Muscle layer of duodenum (tissue), 2 donors: Measurements from ENCODE around the gene KLK1.

ENCODE experiments used
- H3K27ac ChIP-seq: one replicate; pipeline ENCODE4 v1.7.0; 2013; ENCODE audit warnings: mild to moderate bottlenecking, low read length
- H3K27me3 ChIP-seq: one replicate; pipeline ENCODE4 v1.7.0; 2013; ENCODE audit warnings: low read depth, mild to moderate bottlenecking, control low read depth, low read length
- H3K36me3 ChIP-seq, 2 donors: one replicate each; pipeline ENCODE4 v1.7.0; 2013; ENCODE audit warnings: low read length in 2 of 2, control low read depth in 1 of 2, mild to moderate bottlenecking in 1 of 2; ENCODE audit not compliant: insufficient read depth in 2 of 2, control insufficient read depth in 1 of 2
- H3K4me1 ChIP-seq, 2 donors: one replicate each; pipeline ENCODE4 v1.7.0; 2013; ENCODE audit warnings: low read length in 2 of 2, mild to moderate bottlenecking in 2 of 2, control low read depth in 1 of 2, moderate library complexity in 1 of 2; ENCODE audit not compliant: insufficient read depth in 2 of 2, control insufficient read depth in 1 of 2
- H3K4me3 ChIP-seq, 2 donors: one replicate each; pipeline ENCODE4 v1.7.0; 2013; ENCODE audit warnings: low read length in 2 of 2, low read depth in 1 of 2, mild to moderate bottlenecking in 1 of 2
- H3K9me3 ChIP-seq, 2 donors: one replicate each; pipeline ENCODE4 v1.7.0; 2013; ENCODE audit warnings: low read length in 2 of 2, control low read depth in 1 of 2, mild to moderate bottlenecking in 1 of 2; ENCODE audit not compliant: control insufficient read depth in 1 of 2
- donor health status: healthy.

Gene KLK1

DNA sequence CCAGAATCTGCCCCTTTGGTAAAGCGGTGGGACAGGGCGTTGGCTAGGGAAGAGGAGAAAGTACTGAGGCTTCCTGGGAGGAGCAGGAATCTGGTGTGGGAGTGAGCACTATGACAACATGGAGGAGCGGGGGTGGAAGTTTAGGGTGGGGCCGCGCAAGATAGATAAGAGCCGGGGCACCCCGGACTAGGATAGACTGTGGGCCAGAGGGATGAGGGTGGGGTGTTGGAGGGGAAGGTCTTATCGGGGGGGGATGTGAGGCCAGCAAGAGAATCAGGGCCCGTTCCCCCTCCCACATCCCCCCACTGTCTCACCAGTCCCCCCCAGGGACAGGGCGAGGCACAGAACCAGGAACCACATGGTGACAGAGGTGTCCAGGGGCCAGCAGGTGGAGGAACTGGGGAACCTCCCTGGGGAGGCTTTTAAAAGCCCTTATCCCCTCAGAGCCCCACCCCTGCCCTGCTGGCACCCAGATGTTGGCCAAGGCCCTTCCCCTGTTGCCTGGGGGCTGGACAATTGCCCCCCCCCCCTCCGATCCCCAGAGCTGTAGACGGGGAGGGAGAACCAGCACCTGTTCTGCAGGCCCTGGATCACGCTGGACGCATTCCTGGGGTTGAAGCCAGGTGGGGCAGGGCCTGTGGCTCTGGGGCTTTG is at the start of gene KLK1:
TSS of gene KLK1 (minus strand) at position 399 of the 654 bp plus-strand sequence. CDS start at position 360, 39 bp downstream.
- no peaks in the 10 kb centered on the region for H3K9me3 ChIP-seq
- H3K27ac ChIP-seq: no peak within 1 kb of the TSS
- H3K27me3 ChIP-seq: peaks cover 21% of the 10 kb centered on the region
- no peaks in the 10 kb centered on the region for H3K36me3 ChIP-seq
- H3K4me3 ChIP-seq: no peak within 1 kb of the TSS
- peaks cover 0 to 3% of the 10 kb centered on the region in 2 donors for H3K4me1 ChIP-seq

DNA sequence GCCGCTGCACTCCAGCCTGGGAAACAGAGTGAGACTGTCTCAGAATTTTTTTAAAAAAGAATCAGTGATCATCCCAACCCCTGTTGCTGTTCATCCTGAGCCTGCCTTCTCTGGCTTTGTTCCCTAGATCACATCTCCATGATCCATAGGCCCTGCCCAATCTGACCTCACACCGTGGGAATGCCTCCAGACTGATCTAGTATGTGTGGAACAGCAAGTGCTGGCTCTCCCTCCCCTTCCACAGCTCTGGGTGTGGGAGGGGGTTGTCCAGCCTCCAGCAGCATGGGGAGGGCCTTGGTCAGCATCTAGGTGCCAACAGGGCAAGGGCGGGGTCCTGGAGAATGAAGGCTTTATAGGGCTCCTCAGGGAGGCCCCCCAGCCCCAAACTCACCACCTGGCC is 49.5 kb upstream of the KLK1 start, which contains the start of gene KLK2:
TSS of gene KLK2 (plus strand) at position 384 of the 400 bp plus-strand sequence. CDS start 35 bp downstream, outside the sequence.
- Histone ChIP-seq H3K9me3 (no peaks in the 10 kb centered on the region), H3K4me1 (no peaks in the 10 kb centered on the region), H3K4me3 (no peak within 1 kb of the TSS), H3K27ac (no peak within 1 kb of the TSS), H3K36me3 (no peaks in the 10 kb centered on the region), H3K27me3 (peaks cover 4% of the 10 kb centered on the region)

DNA sequence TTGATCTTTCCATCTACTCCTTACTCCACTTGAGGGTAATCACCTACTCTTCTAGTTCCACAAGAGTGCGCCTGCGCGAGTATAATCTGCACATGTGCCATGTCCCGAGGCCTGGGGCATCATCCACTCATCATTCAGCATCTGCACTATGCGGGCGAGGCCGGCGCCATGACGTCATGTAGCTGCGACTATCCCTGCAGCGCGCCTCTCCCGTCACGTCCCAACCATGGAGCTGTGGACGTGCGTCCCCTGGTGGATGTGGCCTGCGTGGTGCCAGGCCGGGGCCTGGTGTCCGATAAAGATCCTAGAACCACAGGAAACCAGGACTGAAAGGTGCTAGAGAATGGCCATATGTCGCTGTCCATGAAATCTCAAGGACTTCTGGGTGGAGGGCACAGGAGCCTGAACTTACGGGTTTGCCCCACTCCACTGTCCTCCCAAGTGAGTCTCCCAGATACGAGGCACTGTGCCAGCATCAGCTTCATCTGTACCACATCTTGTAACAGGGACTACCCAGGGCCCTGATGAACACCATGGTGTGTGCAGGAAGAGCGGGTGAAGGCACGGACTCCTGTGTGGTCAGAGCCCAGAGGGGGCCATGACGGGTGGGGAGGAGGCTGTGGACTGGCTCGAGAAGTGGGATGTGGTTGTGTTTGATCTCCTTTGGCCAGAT is 47.0 kb upstream of the KLK1 start:
- H3K36me3 ChIP-seq: no peaks in the 10 kb centered on the region
- H3K9me3 ChIP-seq: no peaks in the 10 kb centered on the region
- H3K4me3 ChIP-seq: no peak overlapping the region
- no peaks in the 10 kb centered on the region for H3K4me1 ChIP-seq
- peaks cover 4% of the 10 kb centered on the region for H3K27me3 ChIP-seq
- H3K27ac ChIP-seq: no peak overlapping the region

DNA sequence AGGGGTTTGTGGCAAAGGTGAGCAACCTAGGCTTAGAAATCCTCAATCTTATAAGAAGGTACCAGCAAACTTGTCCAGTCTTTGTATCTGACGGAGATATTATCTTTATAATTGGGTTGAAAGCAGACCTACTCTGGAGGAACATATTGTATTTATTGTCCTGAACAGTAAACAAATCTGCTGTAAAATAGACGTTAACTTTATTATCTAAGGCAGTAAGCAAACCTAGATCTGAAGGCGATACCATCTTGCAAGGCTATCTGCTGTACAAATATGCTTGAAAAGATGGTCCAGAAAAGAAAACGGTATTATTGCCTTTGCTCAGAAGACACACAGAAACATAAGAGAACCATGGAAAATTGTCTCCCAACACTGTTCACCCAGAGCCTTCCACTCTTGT is 45.9 kb upstream of the KLK1 start:
- no peaks in the 10 kb centered on the region for H3K4me1 ChIP-seq
- no peak overlapping the region for H3K27ac ChIP-seq
- H3K27me3 ChIP-seq: peaks cover 4% of the 10 kb centered on the region
- no peaks in the 10 kb centered on the region for H3K9me3 ChIP-seq
- H3K4me3 ChIP-seq: no peak overlapping the region
- H3K36me3 ChIP-seq: no peaks in the 10 kb centered on the region

DNA sequence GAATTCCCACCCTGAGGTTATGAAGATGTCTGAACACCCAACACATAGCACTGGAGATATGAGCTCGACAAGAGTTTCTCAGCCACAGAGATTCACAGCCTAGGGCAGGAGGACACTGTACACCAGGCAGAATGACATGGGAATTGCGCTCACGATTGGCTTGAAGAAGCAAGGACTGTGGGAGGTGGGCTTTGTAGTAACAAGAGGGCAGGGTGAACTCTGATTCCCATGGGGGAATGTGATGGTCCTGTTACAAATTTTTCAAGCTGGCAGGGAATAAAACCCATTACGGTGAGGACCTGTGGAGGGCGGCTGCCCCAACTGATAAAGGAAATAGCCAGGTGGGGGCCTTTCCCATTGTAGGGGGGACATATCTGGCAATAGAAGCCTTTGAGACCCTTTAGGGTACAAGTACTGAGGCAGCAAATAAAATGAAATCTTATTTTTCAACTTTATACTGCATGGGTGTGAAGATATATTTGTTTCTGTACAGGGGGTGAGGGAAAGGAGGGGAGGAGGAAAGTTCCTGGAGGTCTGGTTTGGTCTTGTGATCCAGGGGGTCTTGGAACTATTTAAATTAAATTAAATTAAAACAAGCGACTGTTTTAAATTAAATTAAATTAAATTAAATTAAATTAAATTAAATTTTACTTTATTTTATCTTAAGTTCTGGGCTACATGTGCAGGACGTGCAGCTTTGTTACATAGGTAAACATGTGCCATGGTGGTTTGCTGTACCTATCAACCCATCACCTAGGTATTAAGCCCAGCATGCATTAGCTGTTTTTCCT is 38.1 kb upstream of the KLK1 start:
- no peaks in the 10 kb centered on the region for H3K36me3 ChIP-seq
- H3K27me3 ChIP-seq: no peaks in the 10 kb centered on the region
- H3K4me3 ChIP-seq: no peak overlapping the region
- H3K27ac ChIP-seq: no peak overlapping the region
- no peaks in the 10 kb centered on the region for H3K4me1 ChIP-seq
- peaks cover 0 to 8% of the 10 kb centered on the region in 2 donors for H3K9me3 ChIP-seq

DNA sequence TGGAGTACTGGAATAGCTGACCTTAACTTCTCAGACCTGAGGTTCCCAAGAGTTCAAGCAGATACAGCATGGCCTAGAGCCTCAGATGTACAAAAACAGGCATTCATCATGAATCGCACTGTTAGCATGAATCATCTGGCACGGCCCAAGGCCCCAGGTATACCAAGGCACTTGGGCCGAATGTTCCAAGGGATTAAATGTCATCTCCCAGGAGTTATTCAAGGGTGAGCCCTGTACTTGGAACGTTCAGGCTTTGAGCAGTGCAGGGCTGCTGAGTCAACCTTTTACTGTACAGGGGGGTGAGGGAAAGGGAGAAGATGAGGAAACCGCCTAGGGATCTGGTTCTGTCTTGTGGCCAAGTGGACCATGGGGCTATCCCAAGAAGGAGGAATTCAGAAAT is 37.4 kb upstream of the KLK1 start:
- no peaks in the 10 kb centered on the region for H3K4me1 ChIP-seq
- no peaks in the 10 kb centered on the region for H3K36me3 ChIP-seq
- H3K27me3 ChIP-seq: no peaks in the 10 kb centered on the region
- peaks cover 0 to 8% of the 10 kb centered on the region in 2 donors for H3K9me3 ChIP-seq
- no peak overlapping the region for H3K27ac ChIP-seq
- H3K4me3 ChIP-seq: no peak overlapping the region

DNA sequence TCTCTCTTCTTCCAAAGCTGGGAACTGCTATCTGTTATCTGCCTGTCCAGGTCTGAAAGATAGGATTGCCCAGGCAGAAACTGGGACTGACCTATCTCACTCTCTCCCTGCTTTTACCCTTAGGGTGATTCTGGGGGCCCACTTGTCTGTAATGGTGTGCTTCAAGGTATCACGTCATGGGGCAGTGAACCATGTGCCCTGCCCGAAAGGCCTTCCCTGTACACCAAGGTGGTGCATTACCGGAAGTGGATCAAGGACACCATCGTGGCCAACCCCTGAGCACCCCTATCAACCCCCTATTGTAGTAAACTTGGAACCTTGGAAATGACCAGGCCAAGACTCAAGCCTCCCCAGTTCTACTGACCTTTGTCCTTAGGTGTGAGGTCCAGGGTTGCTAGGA is 36.3 kb upstream of the KLK1 start:
- Histone ChIP-seq H3K9me3 (peaks cover 0 to 8% of the 10 kb centered on the region in 2 donors), H3K27me3 (no peaks in the 10 kb centered on the region), H3K36me3 (no peaks in the 10 kb centered on the region), H3K27ac (no peak overlapping the region), H3K4me1 (no peaks in the 10 kb centered on the region), H3K4me3 (no peak overlapping the region)

DNA sequence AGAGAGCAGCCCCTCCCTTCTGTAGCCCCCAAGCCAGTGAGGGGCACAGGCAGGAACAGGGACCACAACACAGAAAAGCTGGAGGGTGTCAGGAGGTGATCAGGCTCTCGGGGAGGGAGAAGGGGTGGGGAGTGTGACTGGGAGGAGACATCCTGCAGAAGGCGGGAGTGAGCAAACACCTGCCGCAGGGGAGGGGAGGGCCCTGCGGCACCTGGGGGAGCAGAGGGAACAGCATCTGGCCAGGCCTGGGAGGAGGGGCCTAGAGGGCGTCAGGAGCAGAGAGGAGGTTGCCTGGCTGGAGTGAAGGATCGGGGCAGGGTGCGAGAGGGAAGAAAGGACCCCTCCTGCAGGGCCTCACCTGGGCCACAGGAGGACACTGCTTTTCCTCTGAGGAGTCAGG is 35.3 kb upstream of the KLK1 start:
- no peaks in the 10 kb centered on the region for H3K27me3 ChIP-seq
- no peak overlapping the region for H3K27ac ChIP-seq

DNA sequence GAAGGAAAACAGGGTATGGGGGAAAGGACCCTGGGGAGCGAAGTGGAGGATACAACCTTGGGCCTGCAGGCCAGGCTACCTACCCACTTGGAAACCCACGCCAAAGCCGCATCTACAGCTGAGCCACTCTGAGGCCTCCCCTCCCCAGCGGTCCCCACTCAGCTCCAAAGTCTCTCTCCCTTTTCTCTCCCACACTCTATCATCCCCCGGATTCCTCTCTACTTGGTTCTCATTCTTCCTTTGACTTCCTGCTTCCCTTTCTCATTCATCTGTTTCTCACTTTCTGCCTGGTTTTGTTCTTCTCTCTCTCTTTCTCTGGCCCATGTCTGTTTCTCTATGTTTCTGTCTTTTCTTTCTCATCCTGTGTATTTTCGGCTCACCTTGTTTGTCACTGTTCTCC is 33.8 kb upstream of the KLK1 start:
- Histone ChIP-seq H3K27me3 (no peaks in the 10 kb centered on the region), H3K9me3 (peaks cover 0 to 8% of the 10 kb centered on the region in 2 donors), H3K4me3 (no peak overlapping the region), H3K27ac (no peak overlapping the region), H3K4me1 (no peaks in the 10 kb centered on the region), H3K36me3 (no peaks in the 10 kb centered on the region)

More for the DNA sequence above, 35.3 kb upstream of the KLK1 start:
- no peaks in the 10 kb centered on the region for H3K36me3 ChIP-seq
- H3K4me1 ChIP-seq: no peaks in the 10 kb centered on the region
- peaks cover 0 to 8% of the 10 kb centered on the region in 2 donors for H3K9me3 ChIP-seq
- H3K4me3 ChIP-seq: no peak overlapping the region

DNA sequence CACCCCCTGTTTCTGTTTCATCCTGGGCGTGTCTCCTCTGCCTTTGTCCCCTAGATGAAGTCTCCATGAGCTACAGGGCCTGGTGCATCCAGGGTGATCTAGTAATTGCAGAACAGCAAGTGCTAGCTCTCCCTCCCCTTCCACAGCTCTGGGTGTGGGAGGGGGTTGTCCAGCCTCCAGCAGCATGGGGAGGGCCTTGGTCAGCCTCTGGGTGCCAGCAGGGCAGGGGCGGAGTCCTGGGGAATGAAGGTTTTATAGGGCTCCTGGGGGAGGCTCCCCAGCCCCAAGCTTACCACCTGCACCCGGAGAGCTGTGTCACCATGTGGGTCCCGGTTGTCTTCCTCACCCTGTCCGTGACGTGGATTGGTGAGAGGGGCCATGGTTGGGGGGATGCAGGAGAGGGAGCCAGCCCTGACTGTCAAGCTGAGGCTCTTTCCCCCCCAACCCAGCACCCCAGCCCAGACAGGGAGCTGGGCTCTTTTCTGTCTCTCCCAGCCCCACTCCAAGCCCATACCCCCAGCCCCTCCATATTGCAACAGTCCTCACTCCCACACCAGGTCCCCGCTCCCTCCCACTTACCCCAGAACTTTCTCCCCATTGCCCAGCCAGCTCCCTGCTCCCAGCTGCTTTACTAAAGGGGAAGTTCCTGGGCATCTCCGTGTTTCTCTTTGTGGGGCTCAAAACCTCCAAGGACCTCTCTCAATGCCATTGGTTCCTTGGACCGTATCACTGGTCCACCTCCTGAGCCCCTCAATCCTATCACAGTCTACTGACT is 31.2 kb upstream of the KLK1 start, which contains the start of gene KLK3:
TSS of gene KLK3 (plus strand) at position 280 of the 775 bp plus-strand sequence. CDS start at position 321, 41 bp downstream.
- Histone ChIP-seq H3K4me3 (no peak within 1 kb of the TSS), H3K4me1 (no peaks in the 10 kb centered on the region), H3K9me3 (no peaks in the 10 kb centered on the region), H3K36me3 (no peaks in the 10 kb centered on the region), H3K27me3 (no peaks in the 10 kb centered on the region), H3K27ac (no peak within 1 kb of the TSS)
